HepG2 (cell line): Measurements from ENCODE around the gene PNKD. TPM values are rescaled to one million over a fixed set of nuclear protein-coding genes. Genes with fewer than 3 reads are reported as not detected.

Source experiments
- AGO1 ChIP-seq: fragments of 200-400 bp; formaldehyde crosslinking; IDR thresholded peaks from 2 replicates; pipeline ENCODE4 v1.6.1; 2017; ENCODE audit warnings: mild to moderate bottlenecking, low read depth, low read length, moderate library complexity; ENCODE audit not compliant: poor library complexity, severe bottlenecking
- BHLHE40 ChIP-seq: IDR thresholded peaks from 2 replicates; pipeline ENCODE4 v1.6.1; 2011; ENCODE audit warnings: low read length, improper control_type of control experiment
- GLI4 ChIP-seq: sonication (generic); formaldehyde crosslinking; IDR thresholded peaks from 2 replicates; pipeline ENCODE4 v1.5.1; 2020; ENCODE audit warnings: missing genetic modification reagents, mild to moderate bottlenecking, moderate library complexity, borderline replicate concordance
- HIC2 ChIP-seq: sonication (generic); formaldehyde crosslinking; IDR thresholded peaks from 2 replicates; pipeline ENCODE4 v1.9.0; 2022; ENCODE audit warnings: low read depth, missing genetic modification reagents
- MAZ ChIP-seq, 2 experiments: sonication (generic) in 1 of 2; formaldehyde crosslinking in 1 of 2; IDR thresholded peaks; 2 replicates each; pipeline versions ENCODE4 v1.5.0 to v1.6.1; 2012 to 2020; ENCODE audit warnings: low read depth in 2 of 2, mild to moderate bottlenecking in 2 of 2, borderline replicate concordance in 1 of 2, improper control_type of control experiment in 1 of 2, low read length in 1 of 2, missing genetic modification reagents in 1 of 2, moderate library complexity in 1 of 2
- NCOA5 ChIP-seq: sonication (generic); formaldehyde crosslinking; IDR thresholded peaks from 2 replicates; pipeline ENCODE4 v1.4.0; 2020; ENCODE audit warnings: missing genetic modification reagents
- NRL ChIP-seq: sonication (generic); formaldehyde crosslinking; IDR thresholded peaks from 2 replicates; pipeline ENCODE4 v1.5.0; 2020; ENCODE audit warnings: missing genetic modification reagents, mild to moderate bottlenecking, moderate library complexity, borderline replicate concordance
- SALL1 ChIP-seq: sonication (generic); formaldehyde crosslinking; IDR thresholded peaks from 2 replicates; pipeline ENCODE4 v1.8.0; 2022; ENCODE audit warnings: mild to moderate bottlenecking, missing genetic modification reagents
- SMARCE1 ChIP-seq: fragments of 450-650 bp; IDR thresholded peaks from 2 replicates; pipeline ENCODE4 v1.6.1; 2017; ENCODE audit warnings: borderline replicate concordance
- ZBTB25 ChIP-seq: IDR thresholded peaks from 2 replicates; pipeline ENCODE4 v1.6.1; 2018; ENCODE audit warnings: missing genetic modification reagents
- ZNF121 ChIP-seq: sonication (generic); formaldehyde crosslinking; IDR thresholded peaks from 2 replicates; pipeline ENCODE4 v1.5.0; 2020; ENCODE audit warnings: mild to moderate bottlenecking, missing genetic modification reagents
- ZNF274 ChIP-seq: sonication (generic); formaldehyde crosslinking; IDR thresholded peaks from 2 replicates; pipeline ENCODE4 v1.5.1; 2020; ENCODE audit warnings: mild to moderate bottlenecking, missing genetic modification reagents
- ZNF362 ChIP-seq: sonication (generic); formaldehyde crosslinking; IDR thresholded peaks from 2 replicates; pipeline ENCODE4 v1.4.0; 2020; ENCODE audit warnings: missing genetic modification reagents, mild to moderate bottlenecking, borderline replicate concordance
- ZNF614 ChIP-seq: IDR thresholded peaks from 2 replicates; pipeline ENCODE4 v1.6.1; 2018; ENCODE audit warnings: missing biosample characterization, missing genetic modification reagents, inconsistent platforms, borderline replicate concordance
- ZNF792 ChIP-seq: IDR thresholded peaks from 2 replicates; pipeline ENCODE4 v1.6.1; 2016
- ZSCAN31 ChIP-seq: sonication (generic); formaldehyde crosslinking; IDR thresholded peaks from 2 replicates; pipeline ENCODE4 v1.5.0; 2020; ENCODE audit warnings: low read depth, mild to moderate bottlenecking, missing genetic modification reagents
- polyA plus RNA-seq, 8 experiments: library from polyadenylated mRNA; depleted of rRNA in 3 of 8; stranded (reverse) in 7 of 8; unstranded in 1 of 8; fragments of >200 nt; fragmentation: Illumina TruSeq in 4 of 8; extraction: Trizol in 4 of 8; gene quantifications; 2 replicates each; pipeline versions ENCODE4 v1.2.1 to v1.2.3, GENCODE V29; 2011 to 2016; ENCODE audit warnings: low read depth in 4 of 8, missing spikeins in 1 of 8, mixed read lengths in 1 of 8; ENCODE audit not compliant: insufficient read depth in 1 of 8
- total RNA-seq, 5 experiments: library from RNA; depleted of rRNA; stranded (reverse); fragments of >200 nt; fragmentation: Illumina TruSeq; extraction: Trizol; gene quantifications; 2 replicates each; pipeline ENCODE4 v1.2.3, GENCODE V29; 2016; ENCODE audit warnings: low read depth in 1 of 5
- TF ChIP-seq, protein P1 (sequence below): sonication (generic); formaldehyde crosslinking; IDR thresholded peaks from 2 replicates; pipeline ENCODE4 v1.5.0; 2020; ENCODE audit warnings: mild to moderate bottlenecking, missing genetic modification reagents, borderline replicate concordance
- TF ChIP-seq, protein P2 (sequence below): sonication (generic); formaldehyde crosslinking; IDR thresholded peaks from 2 replicates; pipeline ENCODE4 v1.4.0; 2020; ENCODE audit warnings: mild to moderate bottlenecking, missing genetic modification reagents
- TF ChIP-seq, protein P3 (sequence below): sonication (generic); formaldehyde crosslinking; IDR thresholded peaks from 2 replicates; pipeline ENCODE4 v1.8.1; 2022; ENCODE audit warnings: mild to moderate bottlenecking, missing genetic modification reagents

Gene PNKD
- total and polyA plus RNA-seq, 2 of the 13 experiments (the other 11 are each of a cell fraction or from before 2014, with no cell fraction given) = 55.9 to 80.4 TPM

DNA sequence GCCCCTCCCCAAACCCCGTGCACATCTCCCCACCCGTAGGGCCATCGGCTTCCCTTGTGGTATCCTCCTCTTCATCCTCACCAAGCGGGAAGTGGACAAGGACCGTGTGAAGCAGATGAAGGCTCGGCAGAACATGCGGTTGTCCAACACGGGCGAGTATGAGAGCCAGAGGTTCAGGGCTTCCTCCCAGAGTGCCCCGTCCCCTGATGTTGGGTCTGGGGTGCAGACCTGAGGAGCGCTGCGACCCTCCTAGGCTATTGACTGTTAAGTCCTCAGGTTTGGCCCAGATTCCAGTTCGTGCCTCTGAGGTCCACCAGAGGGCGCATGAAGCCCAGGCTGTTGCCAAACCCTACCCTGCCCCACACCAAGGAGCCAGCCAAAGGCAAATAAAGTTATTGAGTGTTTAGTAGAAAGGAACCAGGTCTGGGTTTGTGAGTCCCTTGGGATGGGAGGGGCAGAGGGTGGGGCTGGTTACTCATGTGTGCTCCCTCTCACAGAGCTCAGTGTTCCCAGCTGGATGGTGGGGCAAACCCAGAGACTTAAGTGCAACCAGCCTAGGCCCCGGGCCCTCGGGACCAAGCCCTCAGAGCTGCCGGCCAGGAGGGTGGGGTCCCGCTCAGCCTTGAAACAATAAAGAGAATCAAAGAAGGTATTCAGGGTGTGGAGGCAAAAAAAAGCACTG is 2.4 kb downstream of the PNKD start (continued):
- TF ChIP-seq ZNF362 (CRISPR knock-in tag) (no peak; the same call in 1 of the 2 replicates), MAZ (IDR thresholded peaks at IDR 0.05; ENCODE audit: borderline replicate concordance, low read depth, low read length) (0 out of 2 replicates have a peak, but pooled peaks have one; percentile 27), MAZ (CRISPR knock-in tag; IDR thresholded peaks at IDR 0.05; ENCODE audit: low read depth) (peak; percentile 49; the same call in 1 of the 2 replicates), SMARCE1 (no peak), GLI4 (peak; percentile 62; the same call in 1 of the 2 replicates), ZNF121 (CRISPR knock-in tag) (no peak), HIC2 (no peak), ZSCAN31 (CRISPR knock-in tag) (0 out of 2 replicates have a peak, but pooled peaks have one; percentile 48), ZBTB25 (CRISPR knock-in tag) (peak; percentile 46; the same call in 1 of the 2 replicates), SALL1 (peak; percentile 75), AGO1 (peak; percentile 44), ZNF792 (0 out of 2 replicates have a peak, but pooled peaks have one; percentile 35), BHLHE40 (no peak), NRL (CRISPR knock-in tag) (peak; percentile 84), NCOA5 (CRISPR knock-in tag) (0 out of 2 replicates have a peak, but pooled peaks have one; percentile 41), ZNF274 (CRISPR knock-in tag) (peak; percentile 68; the same call in 1 of the 2 replicates), ZNF614 (CRISPR knock-in tag) (0 out of 2 replicates have a peak, but pooled peaks have one; percentile 52)
- TF ChIP-seq, protein P1, sequence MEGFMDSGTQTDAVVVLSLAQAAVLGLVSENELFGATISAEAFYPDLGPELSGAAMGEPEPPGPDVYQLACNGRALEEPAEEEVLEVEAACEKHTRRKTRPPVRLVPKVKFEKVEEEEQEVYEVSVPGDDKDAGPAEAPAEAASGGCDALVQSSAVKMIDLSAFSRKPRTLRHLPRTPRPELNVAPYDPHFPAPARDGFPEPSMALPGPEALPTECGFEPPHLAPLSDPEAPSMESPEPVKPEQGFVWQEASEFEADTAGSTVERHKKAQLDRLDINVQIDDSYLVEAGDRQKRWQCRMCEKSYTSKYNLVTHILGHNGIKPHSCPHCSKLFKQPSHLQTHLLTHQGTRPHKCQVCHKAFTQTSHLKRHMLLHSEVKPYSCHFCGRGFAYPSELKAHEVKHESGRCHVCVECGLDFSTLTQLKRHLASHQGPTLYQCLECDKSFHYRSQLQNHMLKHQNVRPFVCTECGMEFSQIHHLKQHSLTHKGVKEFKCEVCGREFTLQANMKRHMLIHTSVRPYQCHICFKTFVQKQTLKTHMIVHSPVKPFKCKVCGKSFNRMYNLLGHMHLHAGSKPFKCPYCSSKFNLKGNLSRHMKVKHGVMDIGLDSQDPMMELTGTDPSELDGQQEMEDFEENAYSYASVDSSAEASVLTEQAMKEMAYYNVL (CRISPR knock-in tag) = peak; percentile 48; the same call in 1 of the 2 replicates
- TF ChIP-seq, protein P2, sequence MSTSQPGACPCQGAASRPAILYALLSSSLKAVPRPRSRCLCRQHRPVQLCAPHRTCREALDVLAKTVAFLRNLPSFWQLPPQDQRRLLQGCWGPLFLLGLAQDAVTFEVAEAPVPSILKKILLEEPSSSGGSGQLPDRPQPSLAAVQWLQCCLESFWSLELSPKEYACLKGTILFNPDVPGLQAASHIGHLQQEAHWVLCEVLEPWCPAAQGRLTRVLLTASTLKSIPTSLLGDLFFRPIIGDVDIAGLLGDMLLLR = no peak
- TF ChIP-seq, protein P3, sequence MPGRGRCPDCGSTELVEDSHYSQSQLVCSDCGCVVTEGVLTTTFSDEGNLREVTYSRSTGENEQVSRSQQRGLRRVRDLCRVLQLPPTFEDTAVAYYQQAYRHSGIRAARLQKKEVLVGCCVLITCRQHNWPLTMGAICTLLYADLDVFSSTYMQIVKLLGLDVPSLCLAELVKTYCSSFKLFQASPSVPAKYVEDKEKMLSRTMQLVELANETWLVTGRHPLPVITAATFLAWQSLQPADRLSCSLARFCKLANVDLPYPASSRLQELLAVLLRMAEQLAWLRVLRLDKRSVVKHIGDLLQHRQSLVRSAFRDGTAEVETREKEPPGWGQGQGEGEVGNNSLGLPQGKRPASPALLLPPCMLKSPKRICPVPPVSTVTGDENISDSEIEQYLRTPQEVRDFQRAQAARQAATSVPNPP (CRISPR knock-in tag) = no peak
